H7 (cell line): ENCODE data around the gene ANKRD50. TPM values are rescaled to one million over a fixed set of nuclear protein-coding genes. Genes with fewer than 3 reads are reported as not detected.

Source experiments
- DNase-seq: peaks from one replicate; pipeline ENCODE4 v3.0.0; 2012
- H3K27me3 ChIP-seq: 2 replicates; pipeline ENCODE4 v1.6.0; 2011; ENCODE audit warnings: mild to moderate bottlenecking, low read length; ENCODE audit not compliant: control insufficient read depth, insufficient read depth
- H3K36me3 ChIP-seq: replicated peaks from 2 replicates; pipeline ENCODE4 v1.5.1; 2011; ENCODE audit warnings: low read length; ENCODE audit not compliant: control insufficient read depth, insufficient read depth
- H3K4me3 ChIP-seq: 2 replicates; pipeline ENCODE4 v1.5.1; 2011; ENCODE audit warnings: low read depth, mild to moderate bottlenecking, control low read depth, low read length, moderate library complexity; ENCODE audit not compliant: insufficient read depth
- total RNA-seq: library from RNA; depleted of rRNA; stranded (reverse); fragments of >200 nt; shearing (Covaris generic); gene quantifications from 2 replicates; pipeline ENCODE4 v1.2.3, GENCODE V29; 2014

Gene ANKRD50
- total RNA-seq, 1 experiment from 2014 or later: 9.9 TPM

DNA sequence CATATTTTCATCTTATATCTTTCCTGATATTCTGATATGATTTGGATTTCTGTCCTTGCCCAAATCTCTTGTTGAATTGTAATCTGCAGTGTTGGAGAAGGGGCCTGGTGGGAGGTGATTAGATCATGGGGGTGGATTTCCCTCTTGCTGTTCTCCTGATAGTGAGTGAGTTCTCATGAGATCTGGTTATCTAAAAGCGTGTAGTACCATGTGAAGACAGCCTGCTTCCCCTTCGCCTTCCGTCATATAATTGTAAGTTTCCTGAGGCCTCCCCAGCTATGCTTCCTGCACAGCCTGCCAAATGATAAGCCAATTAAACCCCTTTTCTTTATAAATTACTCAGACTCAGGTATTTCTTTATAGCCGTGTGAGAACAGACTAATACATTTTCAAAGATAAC, 77.2 kb downstream of the ANKRD50 start:
- H3K36me3 ChIP-seq: no peaks in the 10 kb centered on the region

DNA sequence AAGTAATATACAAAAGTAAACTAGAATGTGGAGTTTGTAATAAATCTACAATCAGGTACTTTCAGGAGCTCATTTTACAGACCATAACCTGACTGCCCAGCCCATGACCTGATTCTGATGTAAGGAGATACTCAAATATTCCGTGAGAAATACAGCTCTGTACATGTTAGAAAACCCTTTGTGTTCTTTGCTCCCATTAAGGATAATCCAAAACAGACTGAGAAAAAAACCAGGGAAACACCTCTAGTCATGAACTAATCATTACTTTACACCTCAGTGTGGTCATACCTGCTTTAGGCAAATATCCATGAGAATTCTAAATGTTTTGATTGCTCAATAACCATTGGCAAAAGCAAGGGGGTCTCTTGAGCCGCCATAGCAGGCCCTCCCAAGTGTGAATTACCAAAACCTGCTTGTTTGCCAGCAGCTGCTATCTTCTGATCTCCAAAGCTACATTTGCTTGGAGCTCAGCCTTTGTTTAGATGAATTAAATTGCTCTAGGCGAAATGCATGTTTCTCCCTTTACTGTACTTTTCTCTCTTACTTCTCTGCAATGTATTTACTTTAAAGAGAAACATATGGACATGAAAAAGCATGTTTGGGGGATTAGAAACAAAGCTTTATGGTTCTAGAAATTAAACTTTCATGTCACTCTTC, 79.1 kb downstream of the ANKRD50 start:
- no peak overlapping the region for H3K4me3 ChIP-seq
- no peaks in the 10 kb centered on the region for H3K27me3 ChIP-seq
- no peak for DNase-seq
- no peaks in the 10 kb centered on the region for H3K36me3 ChIP-seq

More for the DNA sequence above, 77.2 kb downstream of the ANKRD50 start:
- Histone ChIP-seq H3K4me3 (no peak overlapping the region), H3K27me3 (no peaks in the 10 kb centered on the region)
- DNase-seq: no peak

DNA sequence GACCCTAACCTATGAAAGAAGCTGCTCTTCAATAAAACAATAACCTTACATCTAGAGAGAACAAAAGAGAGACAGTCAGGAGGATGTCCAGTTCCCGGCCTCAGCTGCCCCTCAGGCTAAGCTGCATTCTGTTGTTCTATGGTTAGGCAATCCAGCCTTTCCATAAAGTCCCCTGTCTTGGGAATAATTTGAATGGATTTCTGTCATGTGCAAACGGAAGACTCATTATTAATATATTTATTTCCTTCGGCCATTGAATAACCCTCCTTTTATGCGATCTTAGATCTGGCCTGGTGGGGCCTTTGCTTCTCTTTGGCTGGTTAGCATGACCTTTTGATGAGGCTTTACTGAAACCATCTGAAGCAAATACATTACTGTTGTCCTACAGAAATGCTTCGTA, 80.1 kb downstream of the ANKRD50 start:
- DNase-seq: no peak
- Histone ChIP-seq H3K4me3 (no peak overlapping the region), H3K27me3 (no peaks in the 10 kb centered on the region), H3K36me3 (no peaks in the 10 kb centered on the region)

DNA sequence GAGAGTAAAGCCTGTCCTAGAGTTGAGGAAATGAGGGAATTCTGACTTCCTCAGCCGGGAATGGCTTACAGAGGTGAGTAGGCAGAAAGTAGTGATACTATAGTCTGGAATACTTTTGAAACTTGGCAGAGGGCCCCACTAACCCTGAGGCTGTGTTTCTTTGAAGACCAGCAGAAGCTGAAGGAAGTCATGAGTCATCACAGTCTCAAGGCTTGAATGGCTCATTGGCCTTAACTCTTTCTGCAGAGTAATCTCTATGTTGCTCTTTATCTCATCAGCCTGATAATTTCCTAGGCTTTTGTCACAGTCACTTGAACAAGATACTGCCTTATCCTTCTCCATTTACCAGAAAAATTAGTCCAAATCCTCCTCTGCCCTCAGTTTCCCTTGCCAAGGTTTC, 80.8 kb downstream of the ANKRD50 start:
- no peak for DNase-seq
- H3K4me3 ChIP-seq: no peak overlapping the region
- no peaks in the 10 kb centered on the region for H3K27me3 ChIP-seq
- no peaks in the 10 kb centered on the region for H3K36me3 ChIP-seq

DNA sequence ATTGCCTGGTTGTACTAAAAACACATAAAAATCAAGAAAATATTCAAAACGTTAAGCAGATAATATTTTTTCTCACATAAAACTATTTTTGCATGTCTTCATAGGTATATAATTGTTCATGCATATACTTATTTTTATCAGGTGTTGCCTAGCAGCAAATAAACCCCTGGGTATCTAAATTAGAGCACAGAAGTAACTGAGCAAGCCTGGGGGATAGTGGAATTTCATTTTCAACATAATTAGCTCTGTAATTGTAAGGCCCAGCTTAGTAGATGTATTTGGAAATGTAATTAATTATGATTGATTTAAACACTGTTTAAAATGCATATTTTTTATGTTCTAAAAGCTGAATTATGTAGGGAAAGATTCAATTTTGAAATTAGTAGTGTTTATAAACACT, 82.9 kb downstream of the ANKRD50 start:
- no peak for DNase-seq
- H3K27me3 ChIP-seq: no peaks in the 10 kb centered on the region

More for the DNA sequence above, 82.9 kb downstream of the ANKRD50 start:
- no peaks in the 10 kb centered on the region for H3K36me3 ChIP-seq
- H3K4me3 ChIP-seq: no peak overlapping the region
